Esophagus squamous epithelium (tissue), 5 donors: ENCODE results near the gene CNGB1. TPM values are rescaled to one million over a fixed set of nuclear protein-coding genes. Genes with fewer than 3 reads are reported as not detected.

ENCODE experiments used
- DNase-seq: peaks from one replicate; lab custom pipeline; 2025; lab: John Stamatoyannopoulos, UW
- H3K27ac ChIP-seq, 4 donors: fragments of 200-600 bp; sonication (generic); one replicate each; pipeline ENCODE4 v1.5.1; 2016 to 2019; ENCODE audit warnings: mild to moderate bottlenecking in 1 of 4
- H3K27me3 ChIP-seq, 4 donors: fragments of 200-600 bp; sonication (generic); 1 replicate in 3 of 4; 2 replicates in 1 of 4; pipeline versions ENCODE4 v1.5.1 to v1.6.0; 2017 to 2021; ENCODE audit warnings: antibody characterized with exemption in 1 of 4
- H3K36me3 ChIP-seq, 3 donors: fragments of 200-600 bp; sonication (generic); one replicate each; pipeline ENCODE4 v1.5.1; 2016 to 2019
- H3K4me1 ChIP-seq, 3 donors: fragments of 200-600 bp; sonication (generic); one replicate each; pipeline ENCODE4 v1.5.1; 2017 to 2019
- H3K4me3 ChIP-seq, 4 donors: fragments of 200-600 bp; sonication (generic); 1 replicate in 3 of 4; 2 replicates in 1 of 4; pipeline ENCODE4 v1.5.1; 2016 to 2019; ENCODE audit warnings: mild to moderate bottlenecking in 2 of 4, moderate library complexity in 1 of 4
- H3K9me3 ChIP-seq, 3 donors: fragments of 200-600 bp; sonication (generic); one replicate each; pipeline ENCODE4 v1.5.1; 2016 to 2019
- POLR2A ChIP-seq, 4 donors: fragments of 450-650 bp; IDR thresholded peaks; one replicate each; pipeline ENCODE4 v1.6.1; 2017; ENCODE audit warnings: antibody characterized with exemption in 4 of 4, mild to moderate bottlenecking in 4 of 4, moderate library complexity in 3 of 4
- WGBS, 2 donors: methylation state at CpG; one replicate each; pipeline ENCODE4 v1.1.5; 2018; 5-methylcytosine and 5-hydroxymethylcytosine counted together
- intact Hi-C: fragments of 100-400 bp; cut with DNase I; formaldehyde crosslinking; loops from one replicate; pipeline ENCODE4 v1.15.0; 2022
- total RNA-seq, 4 donors: library from RNA; depleted of rRNA; stranded (reverse); fragments of >200 nt; gene quantifications; one replicate each; pipeline ENCODE4 v1.1.0, GENCODE V29; 2016
- TF ChIP-seq, protein P1 (sequence below), 6 experiments: fragments of 450-650 bp in 4 of 6; fragments of 200-600 bp in 2 of 6; sonication (generic) in 2 of 6; IDR thresholded peaks; one replicate each; pipeline ENCODE4 v1.5.1; 2016 to 2019; ENCODE audit warnings: antibody characterized with exemption in 6 of 6, mild to moderate bottlenecking in 4 of 6, moderate library complexity in 4 of 6
- donor health status: DM: yes; HTN: yes; CAD: no.

The CNGB1 gene
- total RNA-seq, 4 donors from 2014 or later, result 0.04 TPM; not detected in 3

DNA sequence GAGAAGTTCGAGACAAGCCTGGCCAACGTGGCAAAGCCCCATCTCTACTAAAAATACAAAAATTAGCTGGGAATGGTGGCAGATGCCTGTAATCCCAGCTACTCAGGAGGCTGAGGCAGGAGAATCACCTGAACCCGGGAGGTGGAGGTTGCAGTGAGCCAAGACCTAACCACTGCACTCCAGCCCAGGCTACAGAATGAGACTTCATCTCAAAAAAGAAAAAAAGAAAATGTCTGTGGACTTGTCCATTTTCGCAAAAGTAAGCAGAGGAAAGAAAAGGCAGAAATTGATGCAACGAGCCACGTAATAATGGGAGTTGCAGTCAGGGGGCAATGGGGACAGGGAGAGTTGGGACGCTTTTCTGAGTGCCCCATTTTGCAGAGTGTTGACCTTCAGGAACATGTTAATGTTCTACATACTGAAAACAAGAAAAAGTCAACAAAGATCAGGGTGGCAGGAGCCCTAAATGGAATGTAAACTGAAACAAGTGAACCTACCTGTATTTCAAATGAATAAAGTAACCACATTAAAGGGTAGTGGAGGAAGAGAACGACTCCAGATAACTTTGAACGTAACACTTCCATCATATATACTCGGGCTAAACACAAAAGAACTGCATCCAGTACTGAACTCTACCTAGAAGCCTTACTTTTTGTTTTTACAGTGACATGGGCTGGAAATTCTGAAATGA lies 76.4 kb downstream of the CNGB1 start:
- no peak for DNase-seq
- Histone ChIP-seq H3K4me1 (peaks cover 0 to 38% (median 10%) of the 10 kb centered on the region in 3 donors), H3K27me3 (peaks cover 0 to 32% (median 0%) of the 10 kb centered on the region in 4 donors), H3K36me3 (no peaks in the 10 kb centered on the region), H3K9me3 (no peaks in the 10 kb centered on the region), H3K4me3 (no peak overlapping the region), H3K27ac (peak overlapping the region; percentile 32 to 58 (median 53))
- intact Hi-C loops, result no loop called here
- TF ChIP-seq POLR2A (IDR thresholded peaks at IDR 0.05), result no peak
- TF ChIP-seq, protein P1, sequence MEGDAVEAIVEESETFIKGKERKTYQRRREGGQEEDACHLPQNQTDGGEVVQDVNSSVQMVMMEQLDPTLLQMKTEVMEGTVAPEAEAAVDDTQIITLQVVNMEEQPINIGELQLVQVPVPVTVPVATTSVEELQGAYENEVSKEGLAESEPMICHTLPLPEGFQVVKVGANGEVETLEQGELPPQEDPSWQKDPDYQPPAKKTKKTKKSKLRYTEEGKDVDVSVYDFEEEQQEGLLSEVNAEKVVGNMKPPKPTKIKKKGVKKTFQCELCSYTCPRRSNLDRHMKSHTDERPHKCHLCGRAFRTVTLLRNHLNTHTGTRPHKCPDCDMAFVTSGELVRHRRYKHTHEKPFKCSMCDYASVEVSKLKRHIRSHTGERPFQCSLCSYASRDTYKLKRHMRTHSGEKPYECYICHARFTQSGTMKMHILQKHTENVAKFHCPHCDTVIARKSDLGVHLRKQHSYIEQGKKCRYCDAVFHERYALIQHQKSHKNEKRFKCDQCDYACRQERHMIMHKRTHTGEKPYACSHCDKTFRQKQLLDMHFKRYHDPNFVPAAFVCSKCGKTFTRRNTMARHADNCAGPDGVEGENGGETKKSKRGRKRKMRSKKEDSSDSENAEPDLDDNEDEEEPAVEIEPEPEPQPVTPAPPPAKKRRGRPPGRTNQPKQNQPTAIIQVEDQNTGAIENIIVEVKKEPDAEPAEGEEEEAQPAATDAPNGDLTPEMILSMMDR (IDR thresholded peaks at IDR 0.05), result no peak
- 69 to 71% methylated on average over 10 of the region's 10 CpGs for WGBS, 2 donors

DNA sequence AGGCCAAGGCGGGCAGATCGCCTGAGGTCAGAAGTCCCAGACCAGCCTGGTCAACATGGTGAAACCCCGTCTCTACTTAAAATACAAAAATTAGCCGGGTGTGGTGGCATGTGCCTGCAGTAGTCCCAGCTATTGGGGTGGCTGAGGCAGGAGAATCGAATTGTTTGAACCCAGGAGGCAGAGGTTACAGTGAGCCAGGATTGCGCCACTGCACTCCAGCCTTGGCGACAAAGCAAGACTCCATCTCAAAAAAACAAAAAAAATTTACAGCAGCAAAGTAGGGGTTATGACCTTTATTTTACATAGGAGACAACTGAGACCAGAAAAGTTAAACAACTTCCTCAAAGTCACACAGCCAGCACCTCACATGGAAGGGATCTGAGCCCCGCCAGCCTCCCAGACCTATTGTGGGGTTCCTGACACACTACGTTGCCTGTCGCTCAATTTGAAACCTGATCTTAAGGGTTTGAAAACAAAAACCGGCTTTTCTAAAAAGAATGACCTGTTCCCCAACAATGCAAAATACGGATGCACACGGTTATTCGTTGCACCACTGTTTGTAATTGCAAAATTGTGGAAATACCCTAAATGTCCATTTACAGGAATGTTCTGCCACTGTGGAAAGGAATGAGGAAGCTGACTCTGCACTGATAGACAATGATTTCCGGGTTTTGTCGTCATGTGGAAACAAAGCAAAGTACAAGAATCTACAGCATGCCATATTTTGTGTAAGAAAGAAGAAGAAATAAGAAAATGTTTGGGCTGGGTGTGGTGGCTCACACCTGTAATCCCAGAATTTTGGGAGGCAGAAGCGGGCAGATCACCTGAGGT lies 77.2 kb downstream of the CNGB1 start:
- no peak for DNase-seq
- intact Hi-C loops, result no loop called here
- Histone ChIP-seq H3K27me3 (peaks cover 0 to 32% (median 0%) of the 10 kb centered on the region in 4 donors), H3K4me3 (no peak overlapping the region), H3K9me3 (no peaks in the 10 kb centered on the region), H3K27ac (peak overlapping the region; percentile 32 to 84 (median 53)), H3K4me1 (peaks cover 0 to 30% (median 10%) of the 10 kb centered on the region in 3 donors), H3K36me3 (no peaks in the 10 kb centered on the region)
- WGBS, 2 donors, result 29 to 36% methylated on average over 17 of the region's 17 CpGs
- TF ChIP-seq, protein P1 (IDR thresholded peaks at IDR 0.05), result no peak
- TF ChIP-seq POLR2A (IDR thresholded peaks at IDR 0.05), result no peak

DNA sequence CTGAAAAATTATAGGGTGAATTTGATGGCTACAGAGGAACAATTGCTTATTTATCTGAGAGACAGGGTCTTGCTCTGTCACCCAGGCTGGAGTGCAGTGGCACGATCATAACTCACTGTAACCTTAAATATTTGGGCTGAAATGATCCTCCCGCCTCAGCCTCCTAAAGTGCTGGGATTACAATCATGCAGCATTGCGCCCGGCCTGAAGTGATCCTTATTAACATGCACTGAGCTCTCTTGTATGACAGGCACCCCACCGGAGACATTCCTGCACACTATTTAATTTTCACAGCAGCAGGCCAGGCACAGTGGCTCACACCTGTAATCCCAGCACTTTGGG lies 77.7 kb downstream of the CNGB1 start:
- intact Hi-C loops, result no loop called here
- Histone ChIP-seq H3K4me3 (no peak overlapping the region), H3K27ac (peak overlapping the region; percentile 32 to 84 (median 53)), H3K9me3 (no peaks in the 10 kb centered on the region), H3K27me3 (peaks cover 0 to 33% (median 0%) of the 10 kb centered on the region in 4 donors), H3K36me3 (no peaks in the 10 kb centered on the region), H3K4me1 (peaks cover 0 to 30% (median 10%) of the 10 kb centered on the region in 3 donors)
- TF ChIP-seq POLR2A (IDR thresholded peaks at IDR 0.05), result no peak
- TF ChIP-seq, protein P1 (IDR thresholded peaks at IDR 0.05), result no peak
- no peak for DNase-seq
- 78 to 83% methylated on average over 3 to 5 of the region's 5 CpGs for whole genome bisulfite sequencing, 2 donors

DNA sequence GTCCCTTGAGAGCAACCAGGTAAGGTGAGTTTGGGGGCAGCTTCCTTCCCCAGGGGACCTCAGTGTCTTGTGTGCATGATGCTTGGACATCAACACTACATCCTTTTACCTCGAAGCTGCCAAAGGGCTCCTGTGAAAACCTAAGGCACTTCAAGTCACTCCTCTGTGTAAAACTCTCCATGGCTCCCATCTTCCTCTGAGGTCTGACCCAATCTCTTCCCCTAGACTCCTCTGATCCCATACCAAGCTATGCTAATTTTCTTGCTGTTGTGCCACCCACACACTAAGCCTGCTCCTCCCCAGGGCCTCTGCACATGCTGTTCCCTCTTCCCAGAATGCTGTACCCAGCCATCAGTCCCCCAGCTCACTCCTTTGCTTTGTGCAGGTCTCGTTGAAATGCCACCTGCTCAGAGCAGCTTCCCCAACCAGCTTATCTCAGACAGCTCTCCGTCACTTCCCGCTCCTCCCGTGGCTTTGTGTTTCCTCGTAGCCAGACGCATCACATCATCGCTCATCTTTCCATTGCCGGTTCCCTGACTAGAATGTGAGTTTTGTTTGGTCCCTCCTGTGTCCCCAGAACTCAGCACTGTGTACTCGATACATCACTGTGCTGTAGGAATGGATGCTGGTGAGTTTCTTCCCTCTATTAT lies 78.4 kb downstream of the CNGB1 start:
- Histone ChIP-seq H3K27ac (peak overlapping the region in 2 of 4 donors; percentile 54 to 84), H3K27me3 (peaks cover 0 to 31% (median 0%) of the 10 kb centered on the region in 4 donors), H3K4me1 (peaks cover 0 to 30% (median 10%) of the 10 kb centered on the region in 3 donors), H3K4me3 (no peak overlapping the region), H3K9me3 (no peaks in the 10 kb centered on the region), H3K36me3 (no peaks in the 10 kb centered on the region)
- no peak for DNase-seq
- 55 to 65% methylated on average over 10 of the region's 10 CpGs for WGBS, 2 donors
- intact Hi-C loops, result no loop called here
- TF ChIP-seq, protein P1 (IDR thresholded peaks at IDR 0.05), result no peak
- TF ChIP-seq POLR2A (IDR thresholded peaks at IDR 0.05), result peak in 1 of 4 donors; percentile 25
